HL-60 (cell line): Measurements from ENCODE around the gene PPP6R3.

Experiments
- DNase-seq, 2 experiments: peaks; one replicate each; pipeline ENCODE4 v3.0.0-alpha.2; 2010 to 2020; ENCODE audit warnings: low read depth in 1 of 2, low spot score in 1 of 2
- H3K27ac ChIP-seq: fragments of 250-450 bp; sonication (Bioruptor Pico); replicated peaks from 2 replicates; pipeline ENCODE4 v1.5.1; 2020; ENCODE audit warnings: mild to moderate bottlenecking, moderate library complexity
- H3K27me3 ChIP-seq: fragments of 250-450 bp; sonication (Bioruptor Pico); 2 replicates; pipeline ENCODE4 v1.5.1; 2021; ENCODE audit warnings: mild to moderate bottlenecking, moderate library complexity; ENCODE audit not compliant: insufficient read depth, poor library complexity, severe bottlenecking
- H3K4me3 ChIP-seq: replicated peaks from 2 replicates; pipeline ENCODE4 v1.5.1; 2011; ENCODE audit warnings: mild to moderate bottlenecking, control low read depth, low read length; ENCODE audit not compliant: insufficient read depth
- CTCF ChIP-seq: IDR thresholded peaks from one replicate; pipeline ENCODE4 v1.5.1; 2011; ENCODE audit warnings: low read length, control low read depth, inconsistent platforms; ENCODE audit not compliant: insufficient read depth
- GABPA ChIP-seq: IDR thresholded peaks from 2 replicates; pipeline ENCODE4 v1.6.1; 2012; ENCODE audit warnings: low read depth
- POLR2AphosphoS5 ChIP-seq: IDR thresholded peaks from 2 replicates; pipeline ENCODE4 v1.6.1; 2012; ENCODE audit warnings: low read depth
- REST ChIP-seq: IDR thresholded peaks from 2 replicates; pipeline ENCODE4 v1.6.1; 2012; ENCODE audit warnings: low read depth; ENCODE audit not compliant: insufficient replicate concordance
- SPI1 ChIP-seq: IDR thresholded peaks from 2 replicates; pipeline ENCODE4 v1.6.1; 2012; ENCODE audit warnings: low read depth, mild to moderate bottlenecking, borderline replicate concordance

PPP6R3 gene

GRCh38 chr11:68450711-68451110, 9.8 kb upstream of the PPP6R3 start:
- TF ChIP-seq SPI1, result no peak
- no peak for TF ChIP-seq CTCF
- no peak for TF ChIP-seq REST
- no peak overlapping the region for H3K27ac ChIP-seq
- no peak for DNase-seq
- H3K27me3 ChIP-seq, result no peaks in the 10 kb centered on the region
- H3K4me3 ChIP-seq, result no peak overlapping the region

GRCh38 chr11:68454767-68455166, 5.8 kb upstream of the PPP6R3 start:
- Histone ChIP-seq H3K4me3 (no peak overlapping the region), H3K27ac (no peak overlapping the region), H3K27me3 (no peaks in the 10 kb centered on the region)
- DNase-seq, result no peak
- TF ChIP-seq GABPA (no peak), POLR2AphosphoS5 (no peak), REST (no peak), CTCF (no peak), SPI1 (no peak)

- no peak for TF ChIP-seq SPI1
- no peak for TF ChIP-seq GABPA
- TF ChIP-seq CTCF, result no peak
- H3K27me3 ChIP-seq, result no peaks in the 10 kb centered on the region
- no peak overlapping the region for H3K4me3 ChIP-seq
- no peak overlapping the region for H3K27ac ChIP-seq
- no peak for DNase-seq
Measured at GRCh38 chr11:68455485-68455884, 5.1 kb upstream of the PPP6R3 start.

- TF ChIP-seq SPI1, result no peak
- TF ChIP-seq GABPA, result no peak
- TF ChIP-seq CTCF, result no peak
- TF ChIP-seq POLR2AphosphoS5, result no peak
- TF ChIP-seq REST, result no peak
- H3K27ac ChIP-seq, result no peak overlapping the region
- no peak overlapping the region for H3K4me3 ChIP-seq
- DNase-seq, result no peak
- H3K27me3 ChIP-seq, result no peaks in the 10 kb centered on the region
Measured at GRCh38 chr11:68457216-68457897, 3.2 kb upstream of the PPP6R3 start.
